ENCODE data around the gene JOSD2.

DNA sequence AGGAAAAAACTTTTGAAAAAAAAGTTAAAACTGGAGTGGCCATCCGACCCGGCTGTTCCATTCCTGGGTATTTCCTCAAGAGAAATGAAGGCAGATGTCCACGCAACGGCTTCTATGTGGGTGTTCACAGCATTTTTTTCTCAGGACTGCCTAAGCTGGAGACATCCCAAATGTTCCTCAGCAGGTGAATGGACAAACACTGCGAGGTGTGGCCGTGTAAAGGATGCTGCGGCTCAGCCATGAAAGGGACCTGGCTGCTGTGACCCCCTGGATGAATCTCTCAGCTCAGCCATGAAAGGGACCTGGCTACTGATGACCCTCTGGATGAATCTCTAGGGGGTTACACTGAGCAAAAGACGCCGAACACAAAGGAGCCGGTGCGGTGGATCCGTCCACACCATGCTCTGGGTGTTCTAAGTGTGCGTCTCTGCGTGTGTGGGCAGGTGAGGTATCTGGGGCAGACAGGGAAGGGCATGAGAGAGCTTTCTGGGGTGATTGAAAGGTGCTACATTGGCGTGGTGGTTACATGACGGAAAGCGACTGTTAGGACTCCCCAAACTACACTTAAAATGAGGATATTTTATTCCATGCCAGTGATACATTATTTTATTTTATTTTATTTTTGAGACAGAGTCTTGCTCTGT is 10.0 kb upstream of the JOSD2 start:
- TF ChIP-seq, protein P1, sequence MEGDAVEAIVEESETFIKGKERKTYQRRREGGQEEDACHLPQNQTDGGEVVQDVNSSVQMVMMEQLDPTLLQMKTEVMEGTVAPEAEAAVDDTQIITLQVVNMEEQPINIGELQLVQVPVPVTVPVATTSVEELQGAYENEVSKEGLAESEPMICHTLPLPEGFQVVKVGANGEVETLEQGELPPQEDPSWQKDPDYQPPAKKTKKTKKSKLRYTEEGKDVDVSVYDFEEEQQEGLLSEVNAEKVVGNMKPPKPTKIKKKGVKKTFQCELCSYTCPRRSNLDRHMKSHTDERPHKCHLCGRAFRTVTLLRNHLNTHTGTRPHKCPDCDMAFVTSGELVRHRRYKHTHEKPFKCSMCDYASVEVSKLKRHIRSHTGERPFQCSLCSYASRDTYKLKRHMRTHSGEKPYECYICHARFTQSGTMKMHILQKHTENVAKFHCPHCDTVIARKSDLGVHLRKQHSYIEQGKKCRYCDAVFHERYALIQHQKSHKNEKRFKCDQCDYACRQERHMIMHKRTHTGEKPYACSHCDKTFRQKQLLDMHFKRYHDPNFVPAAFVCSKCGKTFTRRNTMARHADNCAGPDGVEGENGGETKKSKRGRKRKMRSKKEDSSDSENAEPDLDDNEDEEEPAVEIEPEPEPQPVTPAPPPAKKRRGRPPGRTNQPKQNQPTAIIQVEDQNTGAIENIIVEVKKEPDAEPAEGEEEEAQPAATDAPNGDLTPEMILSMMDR (IDR thresholded peaks at IDR 0.05), result no peak
- no peak for TF ChIP-seq POLR2A (IDR thresholded peaks at IDR 0.05)

All from lower leg skin (tissue), 3 donors.